Stimulated activated CD8-positive, alpha-beta memory T cell treated with anti-CD3 and anti-CD28 coated beads, Interleukin-12 subunit alpha, Interleukin-12 subunit beta, amount 100 ng/mL, for 24 hours (primary cell): ENCODE results near the gene FAM149A.

Experiments used
- DNase-seq: peaks from one replicate; pipeline ENCODE4 v3.0.0-alpha.2; 2020; ENCODE audit errors: extremely low read depth

FAM149A gene

GRCh38 chr4:186104114-186104889 is at the start of gene FAM149A:
FAM149A (plus strand) TSS chr4:186104704.
- peak; percentile 24 for DNase-seq

- no peak for DNase-seq
These were observed 46.1 kb upstream of the FAM149A start for GRCh38 chr4:186058253-186058979.

GRCh38 chr4:186058980-186059316 is 45.6 kb upstream of the FAM149A start:
- no peak for DNase-seq

- DNase-seq = no peak
These were observed 42.6 kb upstream of the FAM149A start for GRCh38 chr4:186061921-186062320.

- no peak for DNase-seq
These were observed 36.6 kb upstream of the FAM149A start for GRCh38 chr4:186067757-186068385.

- DNase-seq = no peak
These were observed 35.7 kb upstream of the FAM149A start, which contains the start of gene TLR3 for GRCh38 chr4:186068581-186069348. TLR3 (plus strand) TSS chr4:186069156; CDS start chr4:186076620, 7,464 bp downstream.

- DNase-seq = no peak
These were observed 34.8 kb upstream of the FAM149A start for GRCh38 chr4:186069729-186070128.

GRCh38 chr4:186072516-186072915 is 32.0 kb upstream of the FAM149A start:
- no peak for DNase-seq

GRCh38 chr4:186074189-186074588 is 30.3 kb upstream of the FAM149A start:
- no peak for DNase-seq

- DNase-seq = no peak
These were observed 25.4 kb upstream of the FAM149A start for GRCh38 chr4:186078981-186079638.

GRCh38 chr4:186079694-186080093 is 24.8 kb upstream of the FAM149A start:
- DNase-seq = no peak

GRCh38 chr4:186081202-186081807 is 23.2 kb upstream of the FAM149A start:
- no peak for DNase-seq

- no peak for DNase-seq
These were observed 22.3 kb upstream of the FAM149A start for GRCh38 chr4:186082221-186082620.

GRCh38 chr4:186088523-186088922 is 16.0 kb upstream of the FAM149A start:
- DNase-seq = no peak

- DNase-seq = no peak
These were observed 12.2 kb upstream of the FAM149A start for GRCh38 chr4:186092296-186092695.

- no peak for DNase-seq
These were observed 9.1 kb upstream of the FAM149A start for GRCh38 chr4:186095406-186095805.

GRCh38 chr4:186096681-186097165 is 7.8 kb upstream of the FAM149A start:
- DNase-seq = no peak

- DNase-seq = no peak
These were observed 7.1 kb upstream of the FAM149A start for GRCh38 chr4:186097386-186097785.

GRCh38 chr4:186102931-186103330 is 1.6 kb upstream of the FAM149A start:
- no peak for DNase-seq

GRCh38 chr4:186104890-186105646 is 564 bp downstream of the FAM149A start:
- no peak for DNase-seq
